SU-DHL-6 (cell line): Measurements from ENCODE around the gene UBALD2.

Source experiments
- H2AFZ ChIP-seq: fragments of 200-600 bp; sonication (generic); 2 replicates; pipeline ENCODE4 v1.6.1; 2014; ENCODE audit warnings: low read depth, mild to moderate bottlenecking, moderate library complexity, mixed read lengths, antibody characterized with exemption, low read length; ENCODE audit not compliant: severe bottlenecking
- H3F3A ChIP-seq: fragments of 200-600 bp; shearing (Covaris generic); 2 replicates; pipeline ENCODE4 v1.6.0; 2016; ENCODE audit warnings: antibody characterized with exemption, mild to moderate bottlenecking; ENCODE audit not compliant: insufficient read depth
- H3K27ac ChIP-seq: fragments of 200-600 bp; sonication (generic); 2 replicates; pipeline ENCODE4 v1.5.1; 2016; ENCODE audit warnings: low read depth, mild to moderate bottlenecking, low read length, moderate library complexity, mixed read lengths
- H3K27me3 ChIP-seq: fragments of 200-600 bp; sonication (generic), shearing (Covaris generic); 2 replicates; pipeline ENCODE4 v1.6.0; 2014; ENCODE audit warnings: mild to moderate bottlenecking, low read length
- H3K36me3 ChIP-seq: fragments of 200-600 bp; sonication (generic); 2 replicates; pipeline ENCODE4 v1.6.1; 2014; ENCODE audit warnings: mild to moderate bottlenecking, low read length, mixed read lengths
- H3K4me2 ChIP-seq: fragments of 300-600, 200-600 bp; shearing (Covaris generic), sonication (generic); 2 replicates; pipeline ENCODE4 v1.6.0; 2014; ENCODE audit warnings: low read length, low read depth, mild to moderate bottlenecking; ENCODE audit not compliant: poor library complexity, severe bottlenecking
- H3K4me3 ChIP-seq: fragments of 200-600 bp; sonication (generic); 2 replicates; pipeline ENCODE4 v1.5.1; 2014; ENCODE audit warnings: antibody characterized with exemption, low read length, mild to moderate bottlenecking, mixed read lengths; ENCODE audit not compliant: insufficient read depth, poor library complexity, severe bottlenecking
- H3K79me2 ChIP-seq: fragments of 200-600 bp; sonication (generic); 2 replicates; pipeline ENCODE4 v1.6.1; 2014; ENCODE audit warnings: mild to moderate bottlenecking, low read length, moderate library complexity; ENCODE audit not compliant: insufficient read depth
- H3K9ac ChIP-seq: fragments of 200-600 bp; sonication (generic); 2 replicates; pipeline ENCODE4 v1.7.0; 2014; ENCODE audit warnings: mild to moderate bottlenecking, low read length
- H3K9me2 ChIP-seq: fragments of 200-600 bp; sonication (generic); replicated peaks from 2 replicates; pipeline ENCODE4 v1.6.1; 2014; ENCODE audit warnings: low read length; ENCODE audit not compliant: insufficient read depth
- H3K9me3 ChIP-seq: fragments of 200-600 bp; sonication (generic); 2 replicates; pipeline ENCODE4 v1.6.1; 2014; ENCODE audit warnings: low read length, mixed read lengths; ENCODE audit not compliant: insufficient read depth
- H4K20me1 ChIP-seq: fragments of 200-600 bp; sonication (generic); 2 replicates; pipeline ENCODE4 v1.6.1; 2014; ENCODE audit warnings: low read depth, mild to moderate bottlenecking, antibody characterized with exemption, low read length, moderate library complexity, mixed read lengths
- CTCF ChIP-seq: fragments of 200-600 bp; sonication (generic); IDR thresholded peaks from one replicate; pipeline ENCODE4 v1.5.1; 2017; ENCODE audit warnings: antibody characterized with exemption, mild to moderate bottlenecking, low read length, moderate library complexity; ENCODE audit not compliant: insufficient read depth, poor library complexity, severe bottlenecking
- EZH2phosphoT487 ChIP-seq: fragments of 200-600 bp; sonication (generic), shearing (Covaris generic); conservative IDR thresholded peaks from 2 replicates; pipeline ENCODE4 v1.6.1; 2018; ENCODE audit warnings: mild to moderate bottlenecking, antibody characterized with exemption, low read length, moderate library complexity, mixed read lengths

Gene UBALD2

GRCh38 chr17:76280650-76281049 is 15.5 kb downstream of the UBALD2 start:
- Histone ChIP-seq H3K9ac (no peak overlapping the region), H3K9me2 (no peaks in the 10 kb centered on the region), H3K79me2 (no peaks in the 10 kb centered on the region), H3K4me2 (no peak overlapping the region), H2AFZ (no peak overlapping the region), H3K27ac (no peak overlapping the region), H3K4me3 (no peak overlapping the region), H3K27me3 (no peaks in the 10 kb centered on the region), H4K20me1 (no peaks in the 10 kb centered on the region), H3K9me3 (no peaks in the 10 kb centered on the region), H3K36me3 (no peaks in the 10 kb centered on the region), H3F3A (no peaks in the 10 kb centered on the region)
- TF ChIP-seq EZH2phosphoT487, result no peak
- no peak for TF ChIP-seq CTCF

DNA sequence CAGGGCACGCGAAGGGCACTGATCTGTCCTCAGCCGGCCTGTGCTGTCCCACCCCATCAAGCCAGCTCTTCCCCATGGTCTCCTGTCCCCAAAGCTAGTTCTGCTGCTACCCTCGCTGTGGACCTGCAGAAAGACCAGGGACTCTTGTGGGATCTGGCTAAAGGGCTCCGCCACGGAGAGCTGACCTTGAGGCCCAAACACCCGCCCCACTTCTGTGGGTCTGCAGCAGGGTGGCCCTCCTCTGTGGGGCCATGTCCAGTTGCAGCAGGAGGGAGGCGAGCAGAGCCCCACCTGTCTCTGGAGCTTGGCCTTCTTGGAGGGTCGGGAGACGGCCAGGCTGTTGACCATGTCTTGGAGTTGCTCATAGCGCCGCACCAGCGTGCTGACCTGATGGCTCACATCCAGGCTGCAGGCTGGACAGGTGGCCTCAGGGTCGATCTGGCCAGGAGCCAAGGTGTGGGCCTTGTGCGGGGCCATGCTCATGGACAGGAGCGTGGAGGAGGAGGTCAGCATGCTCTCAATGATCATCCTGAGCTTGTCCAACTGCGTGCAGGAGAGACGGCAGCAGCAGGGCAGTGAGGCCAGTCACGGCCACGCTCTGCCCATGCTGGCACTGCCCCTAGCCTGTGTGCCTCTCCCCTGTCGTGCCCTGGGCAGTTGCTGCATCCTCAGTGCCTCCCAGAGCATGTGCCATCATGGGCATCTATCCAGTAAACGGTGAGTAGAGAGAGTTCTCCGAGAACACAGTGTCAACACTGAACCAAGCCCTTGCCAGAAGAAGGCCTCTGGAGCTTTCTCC is 16.6 kb downstream of the UBALD2 start:
- H3K27ac ChIP-seq, result no peak overlapping the region
- no peaks in the 10 kb centered on the region for H3K9me3 ChIP-seq
- H3K4me3 ChIP-seq, result no peak overlapping the region
- no peaks in the 10 kb centered on the region for H3F3A ChIP-seq
- H3K4me2 ChIP-seq, result no peak overlapping the region
- H3K27me3 ChIP-seq, result no peaks in the 10 kb centered on the region
- no peaks in the 10 kb centered on the region for H3K79me2 ChIP-seq
- no peak for TF ChIP-seq CTCF
- TF ChIP-seq EZH2phosphoT487, result no peak
- no peak overlapping the region for H3K9ac ChIP-seq
- no peaks in the 10 kb centered on the region for H4K20me1 ChIP-seq
- no peaks in the 10 kb centered on the region for H3K9me2 ChIP-seq
- H3K36me3 ChIP-seq, result no peaks in the 10 kb centered on the region
- no peak overlapping the region for H2AFZ ChIP-seq

- H3K4me2 ChIP-seq, result no peak overlapping the region
- no peaks in the 10 kb centered on the region for H3F3A ChIP-seq
Measured at GRCh38 chr17:76292567-76292966, 27.4 kb downstream of the UBALD2 start.

More at GRCh38 chr17:76292567-76292966, 27.4 kb downstream of the UBALD2 start:
- no peaks in the 10 kb centered on the region for H3K79me2 ChIP-seq
- no peaks in the 10 kb centered on the region for H3K9me3 ChIP-seq
- no peak overlapping the region for H3K9ac ChIP-seq
- H3K27me3 ChIP-seq, result no peaks in the 10 kb centered on the region
- TF ChIP-seq EZH2phosphoT487 (no peak), CTCF (no peak)
- H3K36me3 ChIP-seq, result no peaks in the 10 kb centered on the region
- H3K9me2 ChIP-seq, result no peaks in the 10 kb centered on the region
- no peak overlapping the region for H2AFZ ChIP-seq
- no peak overlapping the region for H3K27ac ChIP-seq
- H4K20me1 ChIP-seq, result no peaks in the 10 kb centered on the region
- no peak overlapping the region for H3K4me3 ChIP-seq
